ENCODE measurements around the gene ADAMTS2.
"Not testable (repeated sequence)": the region's sequence is repeated elsewhere in the genome, so short reads cannot be mapped to it uniquely, and the experiment has no call there.

The ADAMTS2 gene

GRCh38 chr5:179288101-179288808, 57.0 kb downstream of the ADAMTS2 start:
- no peak overlapping the region for H3K9ac ChIP-seq (ENCODE audit: low read depth, low read length)
- H3K4me1 ChIP-seq (ENCODE audit: insufficient read depth, low read length): no peaks in the 10 kb centered on the region
- H3K36me3 ChIP-seq (ENCODE audit: insufficient read depth, low read length): no peaks in the 10 kb centered on the region
- H3K9me3 ChIP-seq (ENCODE audit: control insufficient read depth, insufficient read depth, low read length): no peaks in the 10 kb centered on the region

GRCh38 chr5:179287631-179288030, 57.6 kb downstream of the ADAMTS2 start:
- no peaks in the 10 kb centered on the region for H3K4me1 ChIP-seq (ENCODE audit: insufficient read depth, low read length)
- no peaks in the 10 kb centered on the region for H3K36me3 ChIP-seq (ENCODE audit: insufficient read depth, low read length)
- H3K9ac ChIP-seq (ENCODE audit: low read depth, low read length): no peak overlapping the region
- no peaks in the 10 kb centered on the region for H3K9me3 ChIP-seq (ENCODE audit: control insufficient read depth, insufficient read depth, low read length)

DNA sequence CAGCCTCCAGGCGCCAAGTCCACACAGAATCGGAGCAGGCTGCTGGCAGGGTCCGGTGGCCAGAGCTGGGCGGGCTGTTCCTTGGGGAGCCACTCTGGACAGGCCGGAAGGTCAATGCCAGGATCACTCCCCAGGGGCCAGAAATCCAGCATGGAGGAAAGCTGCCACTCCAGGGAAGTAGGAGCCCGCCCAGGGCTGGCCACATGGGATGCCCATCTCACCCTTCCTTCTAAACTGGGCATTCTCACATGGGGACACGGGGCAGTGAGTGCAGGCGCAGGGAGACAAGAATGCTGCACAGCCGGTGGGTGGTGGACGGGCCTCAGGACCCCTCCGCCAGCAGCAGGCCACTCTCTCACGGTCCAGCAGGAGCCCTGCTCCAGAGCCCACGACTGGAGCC, 58.2 kb downstream of the ADAMTS2 start:
- Histone ChIP-seq H3K9ac (ENCODE audit: low read depth, low read length) (no peak overlapping the region), H3K9me3 (ENCODE audit: control insufficient read depth, insufficient read depth, low read length) (no peaks in the 10 kb centered on the region), H3K36me3 (ENCODE audit: insufficient read depth, low read length) (no peaks in the 10 kb centered on the region), H3K4me1 (ENCODE audit: insufficient read depth, low read length) (no peaks in the 10 kb centered on the region)

GRCh38 chr5:179285776-179286162, 59.5 kb downstream of the ADAMTS2 start:
- H3K9me3 ChIP-seq (ENCODE audit: control insufficient read depth, insufficient read depth, low read length); H3K9ac ChIP-seq (ENCODE audit: low read depth, low read length); H3K36me3 ChIP-seq (ENCODE audit: insufficient read depth, low read length); H3K4me1 ChIP-seq (ENCODE audit: insufficient read depth, low read length): not testable (repeated sequence)

- H3K9me3 ChIP-seq (ENCODE audit: control insufficient read depth, insufficient read depth, low read length): no peaks in the 10 kb centered on the region
- H3K9ac ChIP-seq (ENCODE audit: low read depth, low read length): no peak overlapping the region
- no peaks in the 10 kb centered on the region for H3K36me3 ChIP-seq (ENCODE audit: insufficient read depth, low read length)
- no peaks in the 10 kb centered on the region for H3K4me1 ChIP-seq (ENCODE audit: insufficient read depth, low read length)
These were observed 60.3 kb downstream of the ADAMTS2 start for GRCh38 chr5:179284751-179285631.

DNA sequence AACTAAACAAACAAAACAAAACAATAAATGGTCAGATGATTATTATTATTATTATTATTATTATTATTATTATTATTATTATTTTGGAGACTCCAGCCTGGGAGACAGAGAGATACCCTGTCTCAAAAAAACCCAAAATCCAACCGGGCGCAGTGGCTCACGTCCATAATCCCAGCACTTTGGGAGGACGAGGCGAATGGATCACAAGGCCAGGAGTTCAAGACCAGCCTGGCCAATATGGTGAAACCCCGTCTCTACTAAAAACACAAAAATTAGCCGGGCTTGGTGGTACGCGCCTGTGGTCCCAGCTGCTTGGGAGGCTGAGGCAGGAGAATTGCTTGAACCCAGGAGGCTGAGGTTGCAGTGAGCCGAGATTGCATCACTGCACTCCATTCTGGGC, 61.4 kb downstream of the ADAMTS2 start:
- not testable (repeated sequence) for H3K4me1 ChIP-seq (ENCODE audit: insufficient read depth, low read length); H3K9me3 ChIP-seq (ENCODE audit: control insufficient read depth, insufficient read depth, low read length); H3K36me3 ChIP-seq (ENCODE audit: insufficient read depth, low read length)

GRCh38 chr5:179281694-179282093, 63.6 kb downstream of the ADAMTS2 start:
- no peaks in the 10 kb centered on the region for H3K9me3 ChIP-seq (ENCODE audit: control insufficient read depth, insufficient read depth, low read length)
- no peak overlapping the region for H3K9ac ChIP-seq (ENCODE audit: low read depth, low read length)
- H3K4me1 ChIP-seq (ENCODE audit: insufficient read depth, low read length): no peaks in the 10 kb centered on the region
- no peaks in the 10 kb centered on the region for H3K36me3 ChIP-seq (ENCODE audit: insufficient read depth, low read length)

More for the DNA sequence above, 61.4 kb downstream of the ADAMTS2 start:
- H3K9ac ChIP-seq (ENCODE audit: low read depth, low read length): not testable (repeated sequence)

GRCh38 chr5:179280095-179280490, 65.2 kb downstream of the ADAMTS2 start:
- no peaks in the 10 kb centered on the region for H3K9me3 ChIP-seq (ENCODE audit: control insufficient read depth, insufficient read depth, low read length)
- H3K4me1 ChIP-seq (ENCODE audit: insufficient read depth, low read length): no peaks in the 10 kb centered on the region
- no peak overlapping the region for H3K9ac ChIP-seq (ENCODE audit: low read depth, low read length)
- no peaks in the 10 kb centered on the region for H3K36me3 ChIP-seq (ENCODE audit: insufficient read depth, low read length)

- Histone ChIP-seq H3K9ac (ENCODE audit: low read depth, low read length) (no peak overlapping the region), H3K36me3 (ENCODE audit: insufficient read depth, low read length) (no peaks in the 10 kb centered on the region), H3K9me3 (ENCODE audit: control insufficient read depth, insufficient read depth, low read length) (no peaks in the 10 kb centered on the region), H3K4me1 (ENCODE audit: insufficient read depth, low read length) (no peaks in the 10 kb centered on the region)
These were observed 65.7 kb downstream of the ADAMTS2 start for GRCh38 chr5:179279347-179280094.

DNA sequence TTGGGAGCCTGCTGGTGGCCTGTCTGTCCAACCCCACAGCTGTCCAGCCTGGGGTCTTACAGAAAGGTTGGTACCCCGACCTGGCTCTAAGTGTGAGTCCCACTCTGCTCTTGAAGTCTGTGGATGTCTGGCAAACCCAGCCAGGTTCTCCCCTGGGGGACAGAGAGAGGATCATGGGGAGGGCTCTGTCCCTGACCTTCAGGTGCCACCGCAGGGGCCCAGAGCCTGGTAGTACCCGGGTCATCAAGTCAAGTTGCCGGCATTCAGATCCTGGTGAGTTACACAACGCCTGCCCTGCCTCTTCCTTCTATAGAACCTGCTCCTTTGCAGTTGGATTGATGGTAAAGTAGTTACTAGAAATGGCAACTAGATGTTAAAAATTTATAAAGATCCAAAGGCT, 66.7 kb downstream of the ADAMTS2 start:
- no peaks in the 10 kb centered on the region for H3K36me3 ChIP-seq (ENCODE audit: insufficient read depth, low read length)
- H3K9ac ChIP-seq (ENCODE audit: low read depth, low read length): no peak overlapping the region
- H3K9me3 ChIP-seq (ENCODE audit: control insufficient read depth, insufficient read depth, low read length): no peaks in the 10 kb centered on the region
- no peaks in the 10 kb centered on the region for H3K4me1 ChIP-seq (ENCODE audit: insufficient read depth, low read length)

DNA sequence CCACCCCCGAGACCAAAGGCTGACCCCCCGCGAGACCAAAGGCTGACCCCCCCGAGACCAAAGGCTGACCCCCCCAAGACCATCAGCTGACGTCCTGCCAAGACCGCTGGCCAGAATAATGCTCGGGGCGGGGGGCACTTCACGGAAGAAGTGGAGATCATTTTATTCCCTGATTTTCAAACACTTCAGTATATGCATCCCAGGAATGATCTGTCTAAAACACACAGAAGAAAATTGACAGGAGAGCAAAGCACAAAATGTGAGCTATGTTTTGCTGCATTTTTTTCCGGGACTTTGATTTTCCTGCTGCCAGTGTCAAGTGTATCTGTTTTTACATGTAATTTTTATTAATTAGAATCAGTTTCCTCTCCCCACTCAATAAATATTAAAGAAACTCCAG, 67.1 kb downstream of the ADAMTS2 start:
- Histone ChIP-seq H3K4me1 (ENCODE audit: insufficient read depth, low read length) (no peaks in the 10 kb centered on the region; the same call in 1 of the 2 replicates), H3K36me3 (ENCODE audit: insufficient read depth, low read length) (no peaks in the 10 kb centered on the region), H3K9me3 (ENCODE audit: control insufficient read depth, insufficient read depth, low read length) (no peaks in the 10 kb centered on the region), H3K9ac (ENCODE audit: low read depth, low read length) (no peak overlapping the region)

DNA sequence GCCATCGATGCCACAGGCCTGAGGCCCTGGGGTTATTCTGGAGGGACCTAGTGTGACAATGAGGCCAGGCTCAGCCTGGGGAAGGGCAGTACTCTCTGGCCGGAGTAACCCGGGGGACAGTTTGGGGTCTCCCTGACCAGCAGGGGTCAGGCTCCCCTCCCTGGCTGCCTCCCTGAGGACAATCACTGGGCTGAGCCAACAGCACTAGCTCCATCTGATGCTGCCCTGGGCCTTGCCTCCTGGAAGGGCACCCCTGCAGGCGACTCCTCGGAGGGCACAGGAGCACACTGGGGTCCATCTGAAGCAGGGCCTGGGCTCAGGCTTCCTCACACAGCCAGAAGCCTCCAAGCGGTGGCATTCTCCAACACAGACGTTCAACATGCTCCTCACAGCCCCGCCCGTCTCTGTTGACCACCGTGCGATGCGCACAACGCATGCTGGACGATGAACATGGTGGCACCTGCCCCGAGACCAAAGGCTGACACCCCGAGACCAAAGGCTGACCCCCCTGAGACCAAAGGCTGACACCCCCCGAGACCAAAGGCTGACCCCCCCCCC, 68.3 kb downstream of the ADAMTS2 start:
- H3K9ac ChIP-seq (ENCODE audit: low read depth, low read length): no peak overlapping the region
- H3K9me3 ChIP-seq (ENCODE audit: control insufficient read depth, insufficient read depth, low read length): no peaks in the 10 kb centered on the region
- no peaks in the 10 kb centered on the region; the same call in 1 of the 2 replicates for H3K4me1 ChIP-seq (ENCODE audit: insufficient read depth, low read length)
- no peaks in the 10 kb centered on the region for H3K36me3 ChIP-seq (ENCODE audit: insufficient read depth, low read length)

DNA sequence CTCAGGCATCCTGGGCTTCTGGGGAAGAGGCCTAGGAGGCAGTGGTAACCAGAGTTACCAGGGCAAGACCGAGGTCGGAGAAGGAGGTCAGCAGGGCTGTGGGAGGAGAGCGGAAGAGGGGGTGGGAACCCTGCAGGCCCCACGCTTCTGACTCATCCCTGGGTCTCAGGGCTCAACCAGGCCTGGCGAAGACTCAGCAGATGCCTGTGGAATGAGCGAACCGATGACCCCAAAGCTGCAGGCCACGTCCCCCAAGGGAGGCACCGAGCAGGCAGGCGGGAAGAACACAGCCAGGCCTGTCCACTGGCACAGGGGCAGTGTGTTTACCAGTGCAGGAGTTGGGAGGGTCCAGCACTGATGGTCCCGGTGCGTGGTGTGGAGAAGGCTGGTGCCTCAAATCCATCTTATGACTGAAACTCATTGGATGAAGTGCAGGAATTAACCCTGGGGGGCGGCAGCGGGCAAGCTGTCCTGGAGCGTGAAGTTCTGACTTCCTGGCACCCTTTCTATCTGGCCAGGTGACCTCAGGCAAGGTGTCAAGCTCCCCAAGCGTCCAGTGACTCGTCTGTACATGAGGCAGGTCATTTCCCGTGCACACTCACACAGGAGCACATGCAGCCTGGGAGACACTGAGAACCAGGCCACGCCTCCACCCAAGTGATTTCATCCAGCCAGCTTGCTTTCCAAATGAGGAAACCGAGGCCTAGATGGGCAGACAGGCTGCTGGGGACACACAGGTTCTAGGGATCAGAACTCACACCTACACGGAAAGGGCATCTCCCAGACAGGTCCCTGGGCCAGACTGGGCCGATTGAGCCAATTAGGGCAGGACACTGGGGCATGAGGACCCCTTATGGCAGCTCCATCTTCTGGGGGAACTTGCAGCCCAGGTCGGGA, 69.1 kb downstream of the ADAMTS2 start:
- H3K9ac ChIP-seq (ENCODE audit: low read depth, low read length): no peak overlapping the region
- no peaks in the 10 kb centered on the region for H3K36me3 ChIP-seq (ENCODE audit: insufficient read depth, low read length)
- no peaks in the 10 kb centered on the region; the same call in 1 of the 2 replicates for H3K4me1 ChIP-seq (ENCODE audit: insufficient read depth, low read length)
- H3K9me3 ChIP-seq (ENCODE audit: control insufficient read depth, insufficient read depth, low read length): no peaks in the 10 kb centered on the region

Measured in ES-I3 (cell line).